HepG2 (cell line): ENCODE data around the gene SH3PXD2A. TPM values are rescaled to one million over a fixed set of nuclear protein-coding genes. Genes with fewer than 3 reads are reported as not detected.
A peak's percentile ranks its signal among the peaks of the same experiment; 100 is the strongest.

Source experiments
- ATAC-seq: fragments of 200-7000 bp; cut with Tn5 transposase; 3 replicates; pipeline ENCODE4 v1.9.1; 2020; ENCODE audit warnings: mild to moderate bottlenecking, moderate library complexity
- BruUV-seq: library from RNA; stranded (reverse); fragments of 400-500 nt; replicated peaks from 2 replicates; lab custom pipeline; 2021; lab: Mats Ljungman, UMichigan
- CTCF ChIA-PET: fragments of 300-600 bp; formaldehyde crosslinking; extraction: SDS; loops from one replicate; lab custom pipeline; 2021; ENCODE audit warnings: low total read pairs, inconsistent platforms, low intra/inter-chr PET ratio; lab: Yijun Ruan, JAX
- POLR2A ChIA-PET: fragments of 350-600 bp; sonication (Branson Sonifier 250); formaldehyde crosslinking; loops from one replicate; lab custom pipeline; 2020; ENCODE audit warnings: antibody characterized with exemption, inconsistent platforms; lab: Yijun Ruan, JAX
- DNase-seq: peaks from one replicate; pipeline ENCODE4 v3.0.0-alpha.2; 2015; ENCODE audit warnings: low spot score
- FAIRE-seq: peaks from 3 replicates; lab custom pipeline; 2011; peaks lifted over from hg19 to GRCh38; lab: Jason Lieb, UNC
- H2AFZ ChIP-seq: one replicate; pipeline ENCODE4 v1.6.1; 2011; ENCODE audit warnings: low read length, inconsistent platforms
- H3K27ac ChIP-seq: fragments of 300-600 bp; 3 replicates; pipeline ENCODE4 v1.8.0; 2011; ENCODE audit warnings: mixed run types, mild to moderate bottlenecking, mixed read lengths, low read length, inconsistent platforms; ENCODE audit not compliant: insufficient read depth; ENCODE audit errors: extremely low read length
- H3K27me3 ChIP-seq, 2 experiments: fragments of 200-600 bp in 1 of 2; 2 replicates in 1 of 2; 3 replicates in 1 of 2; pipeline versions ENCODE4 v1.6.0 to v1.8.0; 2011; ENCODE audit warnings: low read length in 2 of 2, mild to moderate bottlenecking in 2 of 2, moderate library complexity in 2 of 2, inconsistent platforms in 1 of 2; ENCODE audit not compliant: insufficient read depth in 2 of 2, control insufficient read depth in 1 of 2
- H3K36me3 ChIP-seq, 2 experiments: fragments of 200-600 bp in 1 of 2; replicated peaks in 1 of 2; 2 replicates in 1 of 2; 3 replicates in 1 of 2; pipeline versions ENCODE4 v1.5.1 to v1.8.0; 2011; ENCODE audit warnings: low read length in 2 of 2, inconsistent platforms in 1 of 2; ENCODE audit not compliant: insufficient read depth in 2 of 2, control insufficient read depth in 1 of 2
- H3K4me1 ChIP-seq: 2 replicates; pipeline ENCODE4 v1.5.1; 2012; ENCODE audit warnings: low read length, inconsistent platforms; ENCODE audit not compliant: insufficient read depth
- H3K4me2 ChIP-seq: 2 replicates; pipeline ENCODE4 v1.6.0; 2011; ENCODE audit warnings: low read depth, low read length, inconsistent platforms
- H3K4me3 ChIP-seq, 3 experiments: fragments of 200-600 bp in 1 of 3; sonication (generic), shearing (Covaris generic) in 1 of 3; replicated peaks in 1 of 3; 2 replicates each; pipeline ENCODE4 v1.5.1; 2011 to 2016; ENCODE audit warnings: low read length in 3 of 3, inconsistent platforms in 2 of 3, low read depth in 2 of 3, mild to moderate bottlenecking in 2 of 3, control low read depth in 1 of 3, mixed read lengths in 1 of 3; ENCODE audit not compliant: insufficient read depth in 1 of 3
- H3K79me2 ChIP-seq: one replicate; pipeline ENCODE4 v1.6.1; 2011; ENCODE audit warnings: low read length, inconsistent platforms; ENCODE audit not compliant: insufficient read depth
- H3K9ac ChIP-seq: 2 replicates; pipeline ENCODE4 v1.6.0; 2011; ENCODE audit warnings: mild to moderate bottlenecking, low read depth, low read length, inconsistent platforms; ENCODE audit not compliant: insufficient read depth
- H3K9me3 ChIP-seq: 2 replicates; pipeline ENCODE4 v1.5.1; 2012; ENCODE audit warnings: mild to moderate bottlenecking, low read length
- H4K20me1 ChIP-seq: 2 replicates; pipeline ENCODE4 v1.6.0; 2011; ENCODE audit warnings: inconsistent platforms, mild to moderate bottlenecking, low read length, moderate library complexity; ENCODE audit not compliant: insufficient read depth
- ATF7-NPFF ChIP-seq: sonication (generic); formaldehyde crosslinking; IDR thresholded peaks from 2 replicates; pipeline ENCODE4 v1.8.1; 2023; ENCODE audit warnings: mild to moderate bottlenecking, low read depth, missing genetic modification reagents, moderate library complexity
- CCAR2 ChIP-seq: fragments of 200-400 bp; formaldehyde crosslinking; optimal IDR thresholded peaks from 2 replicates; pipeline ENCODE3; 2018; ENCODE audit warnings: low read depth, mild to moderate bottlenecking, low read length, moderate library complexity
- CEBPZ ChIP-seq: IDR thresholded peaks from 2 replicates; pipeline ENCODE4 v1.6.1; 2012; ENCODE audit warnings: low read length, improper control_type of control experiment
- HNRNPUL1 ChIP-seq: fragments of 200-400 bp; formaldehyde crosslinking; IDR thresholded peaks from 2 replicates; pipeline ENCODE4 v1.6.1; 2017; ENCODE audit warnings: low read depth, mild to moderate bottlenecking, low read length, moderate library complexity
- MAZ ChIP-seq, 2 experiments: sonication (generic) in 1 of 2; formaldehyde crosslinking in 1 of 2; IDR thresholded peaks; 2 replicates each; pipeline versions ENCODE4 v1.5.0 to v1.6.1; 2012 to 2020; ENCODE audit warnings: low read depth in 2 of 2, mild to moderate bottlenecking in 2 of 2, borderline replicate concordance in 1 of 2, improper control_type of control experiment in 1 of 2, low read length in 1 of 2, missing genetic modification reagents in 1 of 2, moderate library complexity in 1 of 2
- MED1 ChIP-seq: sonication (generic); formaldehyde crosslinking; IDR thresholded peaks from 2 replicates; pipeline ENCODE4 v1.4.0; 2020; ENCODE audit warnings: missing genetic modification reagents
- SALL2 ChIP-seq: sonication (generic); formaldehyde crosslinking; IDR thresholded peaks from 2 replicates; pipeline ENCODE4 v1.8.1; 2023; ENCODE audit warnings: mild to moderate bottlenecking, missing genetic modification reagents, inconsistent platforms
- ZBTB37 ChIP-seq: sonication (generic); formaldehyde crosslinking; IDR thresholded peaks from 2 replicates; pipeline ENCODE4 v1.4.0; 2020; ENCODE audit warnings: mild to moderate bottlenecking, missing genetic modification reagents
- ZNF24 ChIP-seq: fragments of 450-650 bp; IDR thresholded peaks from 2 replicates; pipeline ENCODE4 v1.6.1; 2017; ENCODE audit warnings: antibody characterized with exemption, mild to moderate bottlenecking
- ZNF292 ChIP-seq: sonication (generic); formaldehyde crosslinking; IDR thresholded peaks from 2 replicates; pipeline ENCODE4 v1.8.1; 2022; ENCODE audit warnings: mild to moderate bottlenecking, low read depth, missing genetic modification reagents, borderline replicate concordance
- ZNF3 ChIP-seq: IDR thresholded peaks from 2 replicates; pipeline ENCODE4 v1.7.0; 2017; ENCODE audit warnings: inconsistent platforms
- ZNF740 ChIP-seq: sonication (generic); formaldehyde crosslinking; IDR thresholded peaks from 2 replicates; pipeline ENCODE4 v1.4.0; 2020; ENCODE audit warnings: missing genetic modification reagents
- ZNF800 ChIP-seq: sonication (generic); formaldehyde crosslinking; IDR thresholded peaks from 2 replicates; pipeline ENCODE4 v1.4.0; 2020; ENCODE audit warnings: missing genetic modification reagents
- WGBS: methylation state at CpG from one replicate; pipeline ENCODE4 v1.1.6; 2017; ENCODE audit warnings: low lambda C conversion rate; 5-methylcytosine and 5-hydroxymethylcytosine counted together
- in situ Hi-C: cut with HindIII; loops from 2 replicates; pipeline ENCODE4 v1.10.0; 2017; ENCODE audit warnings: low pct_unique_long_range_greater_than_20kb; ENCODE audit not compliant: extremely low pct_ligation_motif_present
- intact Hi-C: fragments of 100-400 bp; cut with micrococcal nuclease; formaldehyde crosslinking; loops from one replicate; pipeline ENCODE4 v1.10.0; 2022; ENCODE audit not compliant: unreplicated experiment
- polyA plus RNA-seq, 8 experiments: library from polyadenylated mRNA; depleted of rRNA in 3 of 8; stranded (reverse) in 7 of 8; unstranded in 1 of 8; fragments of >200 nt; fragmentation: Illumina TruSeq in 4 of 8; extraction: Trizol in 4 of 8; gene quantifications; 2 replicates each; pipeline versions ENCODE4 v1.2.1 to v1.2.3, GENCODE V29; 2011 to 2016; ENCODE audit warnings: low read depth in 4 of 8, missing spikeins in 1 of 8, mixed read lengths in 1 of 8; ENCODE audit not compliant: insufficient read depth in 1 of 8
- total RNA-seq, 5 experiments: library from RNA; depleted of rRNA; stranded (reverse); fragments of >200 nt; fragmentation: Illumina TruSeq; extraction: Trizol; gene quantifications; 2 replicates each; pipeline ENCODE4 v1.2.3, GENCODE V29; 2016; ENCODE audit warnings: low read depth in 1 of 5

The SH3PXD2A gene
- total and polyA plus RNA-seq, 2 of the 13 experiments (the other 11 are each of a cell fraction or from before 2014, with no cell fraction given) = 11.1 to 11.3 TPM

GRCh38 chr10:103859161-103860086 lies 4.0 kb upstream of the SH3PXD2A start (continued):
- no peak for TF ChIP-seq ZBTB37
- TF ChIP-seq ZNF24 = no peak
- 0 out of 2 replicates have a peak, but pooled peaks have one; percentile 25 for TF ChIP-seq SALL2 (CRISPR knock-in tag)
- TF ChIP-seq MED1 (CRISPR knock-in tag) = 0 out of 2 replicates have a peak, but pooled peaks have one; percentile 17
- TF ChIP-seq ZNF800 (CRISPR knock-in tag) = no peak
- TF ChIP-seq, all 625 proteins: peak for 22

- H3K4me1 ChIP-seq = peaks cover 39% of the 10 kb centered on the region
- H2AFZ ChIP-seq = no peak overlapping the region
- H3K4me3 ChIP-seq = no peak overlapping the region
- H3K9ac ChIP-seq = no peak overlapping the region
- intact Hi-C loops (no loop called here), in situ Hi-C loops (loop anchor here (5.0 kb wide), 2 partner anchors 66 to 146 kb away; no protein-coding TSS in a partner anchor)
- no peaks in the 10 kb centered on the region; a peak in 1 of 5 replicates for H3K27me3 ChIP-seq
- no peak overlapping the region for H3K4me2 ChIP-seq
- WGBS = 95% methylated on average over 5 of the region's 5 CpGs
- no TSS peak for BruUV-seq
- H4K20me1 ChIP-seq = peaks cover 5% of the 10 kb centered on the region; the same call in 1 of the 2 replicates
- ATAC-seq (no peak), FAIRE-seq (no peak), DNase-seq (no peak)
- ChIA-PET CTCF (interaction anchor here (1.4 to 2.6 kb wide), 3 partner anchors 77 to 145 kb away, joined by 9 to 26 read pairs (median 12); no protein-coding TSS in a partner anchor), POLR2A (interaction anchor here (1.6 kb wide), 1 partner anchor 64 kb away, joined by 5 read pairs; no protein-coding TSS in a partner anchor)
- peaks cover 16% of the 10 kb centered on the region for H3K79me2 ChIP-seq
- H3K9me3 ChIP-seq = no peaks in the 10 kb centered on the region
- H3K36me3 ChIP-seq = no peaks in the 10 kb centered on the region
- no peak overlapping the region for H3K27ac ChIP-seq
- no peak for TF ChIP-seq CEBPZ
- TF ChIP-seq HNRNPUL1 = no peak
- no peak for TF ChIP-seq ZNF740 (CRISPR knock-in tag)
- TF ChIP-seq ZNF3 (CRISPR knock-in tag) = no peak
- TF ChIP-seq CCAR2 = no peak
- no peak for TF ChIP-seq MAZ (IDR thresholded peaks at IDR 0.05; ENCODE audit: borderline replicate concordance, low read depth, low read length)
- TF ChIP-seq MAZ (CRISPR knock-in tag; IDR thresholded peaks at IDR 0.05; ENCODE audit: low read depth) = no peak
- TF ChIP-seq ATF7-NPFF = no peak
- TF ChIP-seq ZNF292 (CRISPR knock-in tag) = no peak
Measured at GRCh38 chr10:103858360-103858759, 3.0 kb upstream of the SH3PXD2A start.
